OCI-LY3 (cell line): Measurements from ENCODE around the gene MINK1.

ENCODE experiments used
- CTCF ChIP-seq: fragments of 200-600, 300-600 bp; sonication (generic); IDR thresholded peaks from 2 replicates; pipeline ENCODE4 v1.5.1; 2014; ENCODE audit warnings: antibody characterized with exemption, low read length, low read depth
- EZH2phosphoT487 ChIP-seq: fragments of 200-600 bp; shearing (Covaris generic); IDR thresholded peaks from 2 replicates; pipeline ENCODE4 v1.6.1; 2018; ENCODE audit warnings: antibody characterized with exemption, mixed run types, low read depth

GRCh38 chr17:4789701-4789950 lies 43.5 kb upstream of the MINK1 start:
- no peak for TF ChIP-seq CTCF
- no peak for TF ChIP-seq EZH2phosphoT487
